ENCODE data around the gene RASA3. TPM values are rescaled to one million over a fixed set of nuclear protein-coding genes. Genes with fewer than 3 reads are reported as not detected.

Gene RASA3
- total RNA-seq, 1 donor from 2014 or later: 9.3 TPM

GRCh38 chr13:114130837-114131582 lies 1.4 kb downstream of the RASA3 start:
- peaks cover 48% of the 10 kb centered on the region for H3K4me1 Mint-ChIP-seq (ENCODE audit: unreplicated experiment)
- peak overlapping the region; percentile 55 for H3K27ac Mint-ChIP-seq
- no peaks in the 10 kb centered on the region for H3K9me3 Mint-ChIP-seq
- H3K36me3 Mint-ChIP-seq: no peaks in the 10 kb centered on the region
- peak overlapping the region; percentile 94 for H3K4me3 Mint-ChIP-seq
- no peak for TF ChIP-seq CTCF (conservative IDR thresholded peaks at IDR 0.05)
- peaks cover 26% of the 10 kb centered on the region for H3K27me3 Mint-ChIP-seq
- DNase-seq (ENCODE audit: extremely low spot score, unreplicated experiment): no peak

GRCh38 chr13:114130131-114130836 lies 2.1 kb downstream of the RASA3 start:
- no peak for DNase-seq (ENCODE audit: extremely low spot score, unreplicated experiment)
- Mint-ChIP-seq H3K4me3 (no peak overlapping the region), H3K36me3 (no peaks in the 10 kb centered on the region), H3K9me3 (no peaks in the 10 kb centered on the region), H3K27me3 (peaks cover 26% of the 10 kb centered on the region), H3K27ac (no peak overlapping the region), H3K4me1 (ENCODE audit: unreplicated experiment) (peaks cover 48% of the 10 kb centered on the region)
- no peak for TF ChIP-seq CTCF (conservative IDR thresholded peaks at IDR 0.05)

- Mint-ChIP-seq H3K4me3 (peak overlapping the region; percentile 77), H3K9me3 (no peaks in the 10 kb centered on the region), H3K36me3 (no peaks in the 10 kb centered on the region), H3K4me1 (ENCODE audit: unreplicated experiment) (peaks cover 48% of the 10 kb centered on the region), H3K27me3 (peaks cover 26% of the 10 kb centered on the region), H3K27ac (no peak overlapping the region)
- DNase-seq (ENCODE audit: extremely low spot score, unreplicated experiment): no peak
- no peak for TF ChIP-seq CTCF (conservative IDR thresholded peaks at IDR 0.05)
Measured at GRCh38 chr13:114129649-114130062, 2.8 kb downstream of the RASA3 start.

- Mint-ChIP-seq H3K36me3 (no peaks in the 10 kb centered on the region), H3K4me1 (ENCODE audit: unreplicated experiment) (peaks cover 44% of the 10 kb centered on the region), H3K27me3 (peaks cover 23% of the 10 kb centered on the region), H3K27ac (no peak overlapping the region), H3K9me3 (no peaks in the 10 kb centered on the region), H3K4me3 (peak overlapping the region; percentile 77)
- TF ChIP-seq CTCF (conservative IDR thresholded peaks at IDR 0.05): no peak
- no peak for DNase-seq (ENCODE audit: extremely low spot score, unreplicated experiment)
Measured at GRCh38 chr13:114128624-114129522, 3.5 kb downstream of the RASA3 start.

- Mint-ChIP-seq H3K36me3 (no peaks in the 10 kb centered on the region), H3K27me3 (peaks cover 21% of the 10 kb centered on the region), H3K4me3 (no peak overlapping the region), H3K4me1 (ENCODE audit: unreplicated experiment) (peaks cover 42% of the 10 kb centered on the region), H3K27ac (no peak overlapping the region), H3K9me3 (no peaks in the 10 kb centered on the region)
- TF ChIP-seq CTCF (conservative IDR thresholded peaks at IDR 0.05): no peak
- no peak for DNase-seq (ENCODE audit: extremely low spot score, unreplicated experiment)
Measured at GRCh38 chr13:114128348-114128623, 4.1 kb downstream of the RASA3 start.
